GM12878 (cell line): Measurements from ENCODE around the gene COL4A3.
A peak's percentile ranks its signal among the peaks of the same experiment; 100 is the strongest.

Experiments used
- CREB1 ChIP-seq: IDR thresholded peaks from 2 replicates; pipeline ENCODE4 v1.6.1; 2012; ENCODE audit warnings: low read depth, mild to moderate bottlenecking, inconsistent platforms
- POLR2A ChIP-seq: IDR thresholded peaks from 2 replicates; pipeline ENCODE4 v1.6.1; 2011; ENCODE audit warnings: low read depth, mild to moderate bottlenecking, low read length
- RCOR1 ChIP-seq: conservative IDR thresholded peaks from 2 replicates; pipeline ENCODE4 v1.6.1; 2012; ENCODE audit warnings: low read depth, low read length, improper control_type of control experiment
- SIN3A ChIP-seq: IDR thresholded peaks from 2 replicates; pipeline ENCODE4 v1.6.1; 2012; ENCODE audit warnings: low read depth, low read length, improper control_type of control experiment
- SMAD1 ChIP-seq: fragments of 450-650 bp; IDR thresholded peaks from 2 replicates; pipeline ENCODE4 v1.6.1; 2018; ENCODE audit warnings: mild to moderate bottlenecking, low read depth; ENCODE audit not compliant: partially characterized antibody
- TF ChIP-seq, protein P1 (sequence below), 3 experiments: IDR thresholded peaks in 2 of 3; conservative IDR thresholded peaks in 1 of 3; 2 replicates each; pipeline ENCODE4 v1.5.1; 2011; ENCODE audit warnings: low read depth in 3 of 3, low read length in 3 of 3, mild to moderate bottlenecking in 3 of 3, control low read depth in 2 of 3, moderate library complexity in 2 of 3, inconsistent platforms in 1 of 3, mixed read lengths in 1 of 3; ENCODE audit not compliant: control insufficient read depth in 2 of 3, insufficient read depth in 1 of 3; ENCODE audit errors: extremely low read depth in 1 of 3

DNA sequence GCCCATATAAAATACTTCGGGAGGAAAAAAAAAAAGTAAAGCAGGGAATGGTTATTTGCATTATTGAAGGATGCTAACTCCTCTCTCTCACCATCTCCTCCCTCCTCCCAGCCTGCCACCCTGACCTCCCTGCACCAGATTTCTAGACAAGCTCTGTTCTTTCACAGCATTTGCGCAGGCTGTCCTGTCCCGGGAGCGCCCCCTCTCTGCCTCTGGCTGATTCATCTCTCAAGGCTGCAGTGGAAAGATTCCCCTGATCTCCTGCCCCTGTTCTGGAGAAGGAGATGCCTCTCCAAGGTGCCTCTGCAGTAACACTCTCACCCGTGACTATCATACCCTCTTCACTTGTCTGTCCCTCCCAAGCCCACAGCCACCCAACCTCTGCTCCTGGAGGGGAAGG is 38.9 kb upstream of the COL4A3 start:
- TF ChIP-seq, protein P1, sequence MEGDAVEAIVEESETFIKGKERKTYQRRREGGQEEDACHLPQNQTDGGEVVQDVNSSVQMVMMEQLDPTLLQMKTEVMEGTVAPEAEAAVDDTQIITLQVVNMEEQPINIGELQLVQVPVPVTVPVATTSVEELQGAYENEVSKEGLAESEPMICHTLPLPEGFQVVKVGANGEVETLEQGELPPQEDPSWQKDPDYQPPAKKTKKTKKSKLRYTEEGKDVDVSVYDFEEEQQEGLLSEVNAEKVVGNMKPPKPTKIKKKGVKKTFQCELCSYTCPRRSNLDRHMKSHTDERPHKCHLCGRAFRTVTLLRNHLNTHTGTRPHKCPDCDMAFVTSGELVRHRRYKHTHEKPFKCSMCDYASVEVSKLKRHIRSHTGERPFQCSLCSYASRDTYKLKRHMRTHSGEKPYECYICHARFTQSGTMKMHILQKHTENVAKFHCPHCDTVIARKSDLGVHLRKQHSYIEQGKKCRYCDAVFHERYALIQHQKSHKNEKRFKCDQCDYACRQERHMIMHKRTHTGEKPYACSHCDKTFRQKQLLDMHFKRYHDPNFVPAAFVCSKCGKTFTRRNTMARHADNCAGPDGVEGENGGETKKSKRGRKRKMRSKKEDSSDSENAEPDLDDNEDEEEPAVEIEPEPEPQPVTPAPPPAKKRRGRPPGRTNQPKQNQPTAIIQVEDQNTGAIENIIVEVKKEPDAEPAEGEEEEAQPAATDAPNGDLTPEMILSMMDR (IDR thresholded peaks at IDR 0.05 in 2 of 3, conservative IDR thresholded peaks at IDR 0.05 in 1 of 3; ENCODE audit: control insufficient read depth in 2 of 3, extremely low read depth in 1 of 3, insufficient read depth in 1 of 3, low read depth in 3 of 3, low read length in 3 of 3) = peak in 2 of 3 experiments; percentile 5 to 9; a peak in 1 of 6 replicates
- no peak for TF ChIP-seq RCOR1
- TF ChIP-seq POLR2A = no peak
- TF ChIP-seq SIN3A = no peak
- TF ChIP-seq CREB1 = no peak
- no peak for TF ChIP-seq SMAD1
